ENCODE measurements around the gene NANOG. TPM values are rescaled to one million over a fixed set of nuclear protein-coding genes. Genes with fewer than 3 reads are reported as not detected.
"Not testable (repeated sequence)": the region's sequence is repeated elsewhere in the genome, so short reads cannot be mapped to it uniquely, and the experiment has no call there.

NANOG gene
- total RNA-seq, 4 donors from 2014 or later = 0.63 TPM; not detected in 3

GRCh38 chr12:7787574-7788293, 1.5 kb upstream of the NANOG start:
- ATAC-seq (ENCODE audit: low FRiP score) = no peak
- TF ChIP-seq CTCF (IDR thresholded peaks at IDR 0.05) = no peak

GRCh38 chr12:7788294-7788660, 925 bp upstream of the NANOG start:
- TF ChIP-seq CTCF (IDR thresholded peaks at IDR 0.05) = no peak
- ATAC-seq (ENCODE audit: low FRiP score) (no peak), DNase-seq (ENCODE audit: low spot score) (no peak)

More at GRCh38 chr12:7787574-7788293, 1.5 kb upstream of the NANOG start:
- DNase-seq (ENCODE audit: low spot score) = no peak

GRCh38 chr12:7793211-7793610, 4.0 kb downstream of the NANOG start:
- TF ChIP-seq CTCF (IDR thresholded peaks at IDR 0.05) = no peak
- ATAC-seq (ENCODE audit: low FRiP score) (no peak), DNase-seq (ENCODE audit: low spot score) (no peak)

- DNase-seq (ENCODE audit: low spot score); ATAC-seq (ENCODE audit: low FRiP score): not testable (repeated sequence)
Measured at GRCh38 chr12:7797269-7797668, 8.1 kb downstream of the NANOG start.

GRCh38 chr12:7797698-7798398, 8.6 kb downstream of the NANOG start:
- DNase-seq (ENCODE audit: low spot score) (no peak), ATAC-seq (ENCODE audit: low FRiP score) (no peak)
- TF ChIP-seq CTCF (IDR thresholded peaks at IDR 0.05) = no peak

- not testable (repeated sequence) for DNase-seq (ENCODE audit: low spot score); ATAC-seq (ENCODE audit: low FRiP score)
Measured at GRCh38 chr12:7798750-7799308, 9.6 kb downstream of the NANOG start.

- ATAC-seq (ENCODE audit: low FRiP score) = no peak
- no peak for TF ChIP-seq CTCF (IDR thresholded peaks at IDR 0.05)
- no peak for DNase-seq (ENCODE audit: low spot score)
Measured at GRCh38 chr12:7801460-7801859, 12.3 kb downstream of the NANOG start.

- not testable (repeated sequence) for DNase-seq (ENCODE audit: low spot score); ATAC-seq (ENCODE audit: low FRiP score)
Measured at GRCh38 chr12:7806319-7806718, 17.1 kb downstream of the NANOG start.
